ENCODE data around the gene NUDC. TPM values are rescaled to one million over a fixed set of nuclear protein-coding genes. Genes with fewer than 3 reads are reported as not detected.

NUDC gene
- total and polyA plus RNA-seq, 2 of the 4 experiments (the other 2 are of a cell fraction), result 34.8 to 89.8 TPM

GRCh38 chr1:26993237-26994019 is 71.9 kb downstream of the NUDC start, which contains the start of gene TRNP1:
Gene TRNP1, plus strand, starts transcription at chr1:26993692. Its CDS starts 95 bp downstream, at chr1:26993787.
- H3K18ac ChIP-seq (ENCODE audit: low read depth, low read length), result peak within 1 kb of the TSS; percentile 78
- peak within 1 kb of the TSS; percentile 66 to 91 for H4K8ac ChIP-seq (ENCODE audit: low read depth in 2 of 2, low read length in 2 of 2)
- ChIA-PET POLR2A (ENCODE audit: unreplicated experiment) (interaction anchor here (0.6 kb wide), 1 partner anchor 39 kb away, joined by 3 read pairs; no protein-coding TSS in a partner anchor), CTCF (interaction anchor here (1.4 kb wide), 1 partner anchor 31 kb away, joined by 3 read pairs; no protein-coding TSS in a partner anchor)
- no peaks in the 10 kb centered on the region for H3K9me3 ChIP-seq (ENCODE audit: control insufficient read depth, insufficient read depth, low read length)
- H4K91ac ChIP-seq (ENCODE audit: insufficient read depth, low read depth, low read length), result peak within 1 kb of the TSS; percentile 90
- peak within 1 kb of the TSS; percentile 90 for H3K4ac ChIP-seq (ENCODE audit: low read depth, low read length)
- peak within 1 kb of the TSS; percentile 92 for H2BK120ac ChIP-seq (ENCODE audit: low read depth, low read length)
- peaks cover 41% of the 10 kb centered on the region for H3K4me1 ChIP-seq (ENCODE audit: control insufficient read depth, insufficient read depth, low read length)
- peaks cover 17% of the 10 kb centered on the region for H3K9me1 ChIP-seq (ENCODE audit: insufficient read depth, low read length)
- peak; percentile 70 for ATAC-seq (ENCODE audit: low read depth)
- peak within 1 kb of the TSS; percentile 98 for H3K4me2 ChIP-seq (ENCODE audit: low read depth, low read length)
- peak within 1 kb of the TSS; percentile 27 for H4K5ac ChIP-seq (ENCODE audit: low read depth, low read length)
- peak within 1 kb of the TSS; percentile 95 for H2AFZ ChIP-seq (replicated peaks; ENCODE audit: low read length, poor library complexity)
- peak within 1 kb of the TSS; percentile 88 for H3K27ac ChIP-seq (ENCODE audit: insufficient read depth, low read length)
- intact Hi-C loops (cut with micrococcal nuclease), result no loop called here
- dilution Hi-C loops (cut with HindIII; ENCODE audit: low sequenced_read_pairs, unreplicated experiment), result no loop called here
- 0% methylated on average over 1 of the region's 61 CpGs; no CpG with 5 or more reads in 1 of the 2 experiments for WGBS, 2 experiments (ENCODE audit: extremely low coverage in 2 of 2, insufficient read length in 1 of 2)
- peak within 1 kb of the TSS; percentile 79 for H3K14ac ChIP-seq (replicated peaks; ENCODE audit: low read depth, low read length)
- TF ChIP-seq RCOR1 (IDR thresholded peaks at IDR 0.05; ENCODE audit: insufficient replicate concordance, low read length) (no peak), POLR2A (IDR thresholded peaks at IDR 0.05; ENCODE audit: low read depth, low read length) (peak; percentile 98), BHLHE40 (IDR thresholded peaks at IDR 0.05; ENCODE audit: low read depth, low read length) (no peak), RFX5 (IDR thresholded peaks at IDR 0.05; ENCODE audit: low read depth, low read length) (no peak), MAZ (IDR thresholded peaks at IDR 0.05; ENCODE audit: borderline replicate concordance, low read depth, low read length) (peak; percentile 79; the same call in 1 of the 2 replicates), USF2 (IDR thresholded peaks at IDR 0.05; ENCODE audit: low read depth, low read length) (peak; percentile 20; the same call in 1 of the 2 replicates), CEBPB (IDR thresholded peaks at IDR 0.05; ENCODE audit: low read depth, low read length) (0 out of 2 replicates have a peak, but pooled peaks have one; percentile 21), MAFK (IDR thresholded peaks at IDR 0.05; ENCODE audit: low read depth, low read length) (no peak)
- H3K36me3 ChIP-seq (ENCODE audit: control insufficient read depth, insufficient read depth, low read length), result peaks cover 10% of the 10 kb centered on the region; the same call in 1 of the 2 replicates
- peak within 1 kb of the TSS; percentile 82; the same call in 2 of the 3 replicates for H2BK15ac ChIP-seq (ENCODE audit: low read depth, low read length)
- H3K4me3 ChIP-seq (ENCODE audit: insufficient read depth, low read depth, low read length), result peak within 1 kb of the TSS; percentile 95
- H3K27me3 ChIP-seq (ENCODE audit: control insufficient read depth, insufficient read depth, low read length), result no peaks in the 10 kb centered on the region
- peaks cover 30% of the 10 kb centered on the region for H4K20me1 ChIP-seq (ENCODE audit: insufficient read depth, low read length)
- H2AK5ac ChIP-seq (ENCODE audit: low read depth, low read length), result peak within 1 kb of the TSS; percentile 97
- peak within 1 kb of the TSS; percentile 91 for H2BK5ac ChIP-seq (ENCODE audit: low read depth, low read length, poor library complexity, severe bottlenecking)
- no TSS peak for BruUV-seq (replicated peaks)
- H3K56ac ChIP-seq (ENCODE audit: extremely low read depth, insufficient read depth, low read length), result peak within 1 kb of the TSS; percentile 74; the same call in 1 of the 2 replicates
- in situ Hi-C loops (cut with MboI; ENCODE audit: low sequenced_read_pairs), result no loop called here
- peaks cover 5 to 37% of the 10 kb centered on the region in 2 experiments; a peak in 3 of 4 replicates for H3K79me1 ChIP-seq (ENCODE audit: low read depth in 1 of 2, low read length in 2 of 2)
- peak within 1 kb of the TSS; percentile 91 for H3K9ac ChIP-seq (ENCODE audit: low read depth, low read length)
- DNase-seq, result peak; percentile 78
- peak within 1 kb of the TSS; percentile 95 for H2AK9ac ChIP-seq (replicated peaks; ENCODE audit: low read depth, low read length, poor library complexity)
- H3K23ac ChIP-seq (ENCODE audit: low read depth, low read length), result peak within 1 kb of the TSS; percentile 46
- peak within 1 kb of the TSS; percentile 75 for H2BK20ac ChIP-seq (ENCODE audit: low read depth, low read length)

All from IMR-90 (cell line).